T-helper 9 cell (primary cell): Measurements from ENCODE around the gene CCL18.
"Not testable (repeated sequence)": the region's sequence is repeated elsewhere in the genome, so short reads cannot be mapped to it uniquely, and the experiment has no call there.

ENCODE experiments used
- DNase-seq: peaks from one replicate; pipeline ENCODE4 v3.0.0-alpha.2; 2020
- total RNA-seq, 2 donors: gene quantifications; one replicate each; lab custom pipeline; 2026; lab: John Stamatoyannopoulos, UW

Gene CCL18, protein sequence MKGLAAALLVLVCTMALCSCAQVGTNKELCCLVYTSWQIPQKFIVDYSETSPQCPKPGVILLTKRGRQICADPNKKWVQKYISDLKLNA
- total RNA-seq: 0 to 0.07 reads per million in 2 donors

DNA sequence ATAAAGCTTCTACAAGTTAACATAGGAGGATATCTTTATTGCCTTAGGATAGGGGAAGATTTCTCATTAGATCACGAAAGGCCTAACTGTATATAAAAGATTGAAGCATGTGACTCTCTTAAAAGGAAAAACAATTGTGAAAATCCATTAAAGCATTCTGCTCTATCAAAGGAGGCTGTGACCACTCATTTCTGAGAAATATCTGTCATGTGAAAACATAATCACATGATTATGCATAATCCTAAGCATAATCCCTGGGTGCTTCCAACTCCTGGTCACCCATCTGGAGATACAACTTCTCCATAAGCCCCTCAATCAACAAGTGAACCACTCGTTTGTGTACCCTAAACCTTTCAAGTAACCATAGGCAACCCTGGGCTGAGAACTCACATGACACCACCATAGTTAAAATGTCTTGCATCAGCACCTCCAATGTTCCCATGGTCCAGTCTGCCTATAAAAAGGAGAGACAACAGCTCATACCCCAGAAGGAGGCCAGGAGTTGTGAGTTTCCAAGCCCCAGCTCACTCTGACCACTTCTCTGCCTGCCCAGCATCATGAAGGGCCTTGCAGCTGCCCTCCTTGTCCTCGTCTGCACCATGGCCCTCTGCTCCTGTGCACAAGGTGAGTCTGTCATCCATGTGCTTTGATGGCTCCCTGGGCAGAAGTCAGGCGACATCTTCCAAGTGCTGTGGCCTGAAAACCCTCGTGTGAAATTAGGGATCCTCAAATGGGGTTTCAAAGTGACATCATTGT lies at the start of gene CCL18:
CCL18 (plus strand) TSS at position 487 of the 756 bp plus-strand sequence; CDS start at position 558, 71 bp downstream.
- no peak for DNase-seq

DNA sequence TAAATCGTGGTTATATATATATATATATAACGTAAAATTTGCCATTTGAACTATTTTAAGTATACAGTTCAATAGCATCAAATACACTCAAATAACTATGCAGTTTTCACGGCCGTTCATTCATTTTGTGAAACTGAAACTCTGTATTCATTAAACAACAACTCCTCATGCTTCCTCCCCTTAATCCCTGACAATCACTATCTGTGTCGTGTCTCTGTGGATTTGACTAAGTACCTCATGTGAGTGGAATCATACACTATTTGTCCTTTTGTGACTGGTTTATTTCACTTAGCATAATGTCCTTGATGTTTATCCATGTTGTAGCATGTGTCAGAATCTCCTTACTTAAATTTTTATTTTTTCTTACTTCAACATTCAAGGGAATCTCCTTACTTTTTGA lies 49.1 kb upstream of the CCL18 start:
- no peak for DNase-seq

DNA sequence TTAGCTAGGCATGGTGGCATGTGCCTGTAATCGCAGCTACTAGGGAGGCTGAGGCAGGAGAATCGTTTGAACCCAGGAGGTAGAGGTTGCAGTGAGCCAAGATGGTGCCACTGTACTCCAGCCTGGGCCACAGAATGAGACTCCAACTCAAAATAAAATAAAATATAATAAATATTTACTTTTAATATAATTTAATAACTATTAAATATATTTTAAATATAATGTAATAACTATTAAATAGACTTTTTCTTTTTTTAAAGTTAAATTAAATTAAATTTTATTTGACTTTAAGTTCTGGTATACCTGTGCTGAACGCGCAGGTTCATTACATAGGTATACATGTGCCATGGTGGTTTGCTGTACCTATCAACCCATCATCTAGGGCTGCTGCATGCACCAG lies 48.2 kb upstream of the CCL18 start:
- not testable (repeated sequence) for DNase-seq

DNA sequence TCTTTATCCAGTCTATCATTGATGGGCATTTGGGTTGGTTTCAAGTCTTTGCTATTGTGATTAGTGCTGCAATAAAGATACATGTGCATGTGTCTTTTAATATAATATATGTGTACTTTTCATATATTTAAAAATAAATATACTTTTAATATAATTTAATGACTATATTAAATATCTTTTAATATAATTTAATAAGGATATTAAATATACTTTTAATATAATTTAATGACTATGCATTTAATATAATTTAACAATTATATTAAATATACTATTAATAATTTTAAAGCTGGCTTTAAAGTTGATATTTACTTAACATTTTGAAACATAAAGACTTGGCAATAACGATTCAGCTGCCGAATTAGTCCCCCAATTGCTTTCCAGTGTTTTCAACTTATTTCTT lies 47.5 kb upstream of the CCL18 start:
- no peak for DNase-seq

DNA sequence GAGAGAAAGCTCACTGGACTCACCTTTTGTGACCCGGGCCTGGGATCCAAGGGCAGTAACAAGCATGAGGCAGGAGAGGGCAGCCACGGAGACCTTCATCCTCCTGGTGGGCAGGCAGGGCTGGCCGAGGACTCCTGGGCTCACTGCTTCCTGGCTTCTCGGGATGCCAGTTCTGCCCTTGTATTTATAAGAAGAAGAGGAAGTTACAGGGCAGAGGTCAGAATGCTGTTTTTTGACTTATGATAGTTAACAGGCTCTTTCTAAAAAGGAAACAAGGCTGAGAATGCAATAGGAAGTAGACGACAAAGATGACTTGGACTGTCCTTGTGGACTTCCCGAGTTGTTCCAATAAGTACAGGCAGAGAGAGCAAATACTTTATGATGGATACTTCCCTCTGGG lies 46.3 kb upstream of the CCL18 start, which contains the start of gene CCL23:
CCL23 (minus strand) TSS at position 174 of the 400 bp plus-strand sequence; CDS start at position 99, 75 bp downstream.
- DNase-seq: no peak

DNA sequence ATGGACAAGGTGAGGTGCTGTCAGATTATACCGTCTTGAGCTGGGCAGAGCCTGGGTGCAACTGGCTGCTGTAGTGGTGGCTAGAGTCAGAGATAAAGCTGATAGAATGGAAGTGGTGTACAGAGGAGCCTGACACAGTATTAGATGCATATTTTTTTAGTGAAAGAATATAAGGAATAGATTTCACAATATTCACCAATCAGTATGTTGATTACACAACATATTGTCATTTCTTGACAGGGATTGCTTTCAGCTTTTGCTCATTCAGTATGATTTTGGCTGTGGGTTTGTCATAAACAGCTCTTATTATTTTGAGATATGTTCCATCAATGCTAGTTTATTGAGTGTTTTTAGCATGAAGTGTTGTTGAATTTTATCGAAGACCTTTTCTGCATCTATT lies 44.6 kb upstream of the CCL18 start:
- DNase-seq: no peak

DNA sequence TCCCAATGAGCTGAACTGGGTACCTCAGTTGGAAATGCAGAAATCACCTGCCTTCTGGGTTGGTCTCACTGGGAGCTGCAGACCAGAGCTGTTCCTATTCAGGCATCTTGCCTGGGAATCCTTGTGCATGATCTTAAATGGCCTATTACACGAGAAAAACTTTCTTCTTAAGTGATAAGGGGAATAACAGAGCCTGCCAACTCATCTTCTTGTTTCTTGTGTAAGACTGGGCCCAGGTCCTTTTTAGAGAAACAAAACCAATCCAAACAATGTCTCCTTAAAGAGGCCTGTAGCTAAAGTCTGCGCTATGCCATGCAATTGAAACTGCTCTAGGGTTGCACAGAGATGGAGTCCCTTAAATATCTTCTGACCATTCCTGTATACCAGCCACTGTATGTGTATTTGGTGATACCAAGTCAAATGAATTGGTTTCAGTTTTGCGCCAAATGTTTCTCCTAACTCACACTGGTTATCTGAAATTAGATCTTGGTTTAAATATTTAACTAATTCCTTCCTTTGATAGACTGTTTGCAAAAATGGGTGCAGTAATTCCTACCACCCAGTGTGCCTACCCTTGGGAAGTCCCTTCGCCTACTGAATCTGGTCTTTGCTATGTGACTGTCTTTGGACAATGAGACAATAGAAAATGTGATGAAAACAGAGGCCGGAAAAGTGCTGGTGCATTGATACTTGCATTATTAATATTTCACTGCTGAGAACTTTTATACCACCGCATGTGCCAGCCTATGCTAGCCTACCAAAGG lies 39.8 kb upstream of the CCL18 start:
- no peak for DNase-seq

DNA sequence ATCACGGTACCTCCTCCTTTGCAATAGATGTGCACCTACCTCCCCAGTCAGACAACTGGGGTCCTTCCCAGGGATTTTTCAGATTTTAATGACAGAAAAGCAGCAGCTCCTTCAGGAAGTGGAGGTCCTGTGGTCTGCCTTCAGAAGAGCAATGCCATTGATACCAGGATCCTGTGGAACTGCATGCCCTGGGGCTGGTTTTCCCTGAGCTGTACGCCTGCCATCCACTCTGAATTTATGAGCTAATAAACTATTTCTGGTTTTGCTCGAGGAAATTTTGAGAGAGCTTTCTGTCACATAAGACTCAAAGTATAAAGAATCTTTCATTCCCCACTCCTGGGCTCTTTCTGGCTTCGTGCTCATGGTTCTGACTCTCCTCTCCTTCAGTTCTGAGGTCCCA lies 36.3 kb upstream of the CCL18 start:
- DNase-seq: no peak

DNA sequence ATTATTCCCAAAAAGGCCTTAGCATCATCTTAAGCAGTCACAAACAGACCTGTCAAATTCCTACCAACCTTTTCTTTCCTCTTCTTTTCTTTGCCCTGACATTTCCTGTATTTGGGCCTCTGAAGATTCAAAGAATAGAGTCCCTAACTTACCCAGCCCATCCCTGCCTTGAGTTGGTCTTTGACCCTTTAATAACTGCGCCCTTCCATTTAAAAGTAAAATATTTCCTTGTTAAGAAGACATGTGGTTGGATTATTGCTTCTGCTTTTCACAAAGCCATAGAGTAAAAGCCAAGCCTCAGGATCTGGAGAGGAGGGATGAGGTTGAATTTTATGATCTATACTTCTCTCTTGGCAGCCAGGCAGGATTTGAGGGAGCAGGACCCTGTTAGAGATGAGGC lies 33.1 kb upstream of the CCL18 start:
- DNase-seq: no peak

DNA sequence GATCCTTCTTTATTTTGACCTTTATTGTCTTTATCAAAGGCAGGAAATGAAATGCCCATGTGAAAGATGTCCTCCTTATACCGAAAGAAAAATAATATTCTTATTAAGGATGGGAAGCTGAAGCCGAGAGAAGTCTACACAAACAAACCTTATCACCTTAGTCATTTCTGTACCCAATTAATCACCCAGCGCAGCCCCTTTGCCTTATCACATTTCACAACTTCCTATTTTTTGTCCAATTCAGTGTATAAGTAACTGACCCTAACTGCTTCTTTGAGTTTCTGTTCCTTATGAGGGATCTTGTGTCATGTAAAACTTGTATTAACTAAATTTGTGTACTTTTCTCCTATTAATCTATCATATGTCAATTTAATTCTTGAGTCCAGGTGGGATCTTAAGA lies 29.9 kb upstream of the CCL18 start:
- no peak for DNase-seq

DNA sequence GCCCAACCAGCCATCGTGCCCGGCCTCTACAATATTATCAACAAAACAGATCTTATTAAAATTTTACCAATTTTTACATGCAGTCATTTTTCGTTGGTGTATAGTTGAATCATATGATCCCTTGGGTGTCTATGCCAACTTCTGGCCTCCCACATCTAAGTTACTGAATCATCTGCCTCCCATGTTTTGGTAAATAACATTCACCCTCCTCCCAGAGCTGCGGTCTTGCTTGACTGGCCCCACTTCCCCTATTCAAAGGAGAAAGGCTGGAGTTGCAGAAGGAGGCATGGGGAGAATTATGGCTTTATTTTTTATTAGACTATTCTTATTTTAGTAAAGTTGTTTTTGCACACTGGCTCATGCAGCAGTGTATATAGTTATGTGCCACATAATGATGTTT lies 27.8 kb upstream of the CCL18 start:
- no peak for DNase-seq

DNA sequence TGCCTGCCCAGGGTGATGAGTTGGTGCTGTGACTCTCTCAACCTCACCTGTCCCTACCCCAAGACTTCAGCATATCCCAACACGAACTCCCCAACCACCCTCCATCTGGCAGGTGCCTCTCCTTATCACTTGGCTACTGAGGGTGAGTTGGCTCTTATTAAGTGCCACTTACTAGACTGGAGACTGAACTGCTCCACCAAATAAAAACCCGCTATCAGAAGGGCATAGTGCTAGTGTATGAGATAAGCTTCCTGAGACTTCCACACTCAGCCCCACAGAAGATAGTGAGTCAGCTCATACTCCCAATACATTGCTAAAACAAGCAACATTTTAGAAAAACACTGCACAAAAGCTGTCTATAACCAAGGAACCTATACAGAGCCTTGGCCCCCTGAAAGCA lies 16.0 kb upstream of the CCL18 start:
- no peak for DNase-seq

DNA sequence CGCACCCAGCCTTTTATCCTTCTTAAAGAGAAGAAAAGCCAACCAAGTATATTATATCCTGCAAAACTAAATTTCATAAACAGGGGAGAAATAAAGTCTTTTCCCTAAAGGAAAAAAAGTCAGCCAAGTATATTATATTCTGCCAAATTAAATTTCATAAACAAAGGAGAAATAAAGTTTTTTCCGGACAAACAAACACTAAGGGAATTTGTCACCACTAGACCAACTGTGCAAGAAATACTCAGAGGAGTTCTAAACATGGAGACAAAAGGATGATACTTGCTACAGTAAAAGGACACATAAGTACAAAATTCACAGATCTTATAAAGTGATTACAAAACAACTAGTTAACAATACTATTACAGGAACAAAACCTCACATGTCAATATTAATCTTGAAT lies 14.4 kb upstream of the CCL18 start:
- no peak for DNase-seq

DNA sequence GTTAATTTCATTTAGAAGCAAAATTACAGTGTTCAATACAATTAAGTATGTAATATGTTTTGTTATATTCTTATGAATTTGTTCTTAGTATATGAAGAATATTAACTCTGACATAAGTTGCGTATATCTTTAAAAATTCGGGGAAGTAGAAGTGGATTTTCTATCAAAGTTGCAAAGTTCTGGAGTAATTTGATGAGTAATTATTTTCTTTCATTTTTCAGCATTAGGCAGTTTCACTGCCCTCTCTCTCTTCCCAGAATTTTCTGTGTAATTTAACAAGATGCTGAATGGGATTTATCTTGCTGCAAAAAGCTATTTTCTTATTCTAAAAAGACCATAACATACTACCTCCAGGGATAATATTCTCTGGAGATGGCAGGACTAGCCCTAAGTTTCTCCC lies 8.9 kb upstream of the CCL18 start:
- no peak for DNase-seq

DNA sequence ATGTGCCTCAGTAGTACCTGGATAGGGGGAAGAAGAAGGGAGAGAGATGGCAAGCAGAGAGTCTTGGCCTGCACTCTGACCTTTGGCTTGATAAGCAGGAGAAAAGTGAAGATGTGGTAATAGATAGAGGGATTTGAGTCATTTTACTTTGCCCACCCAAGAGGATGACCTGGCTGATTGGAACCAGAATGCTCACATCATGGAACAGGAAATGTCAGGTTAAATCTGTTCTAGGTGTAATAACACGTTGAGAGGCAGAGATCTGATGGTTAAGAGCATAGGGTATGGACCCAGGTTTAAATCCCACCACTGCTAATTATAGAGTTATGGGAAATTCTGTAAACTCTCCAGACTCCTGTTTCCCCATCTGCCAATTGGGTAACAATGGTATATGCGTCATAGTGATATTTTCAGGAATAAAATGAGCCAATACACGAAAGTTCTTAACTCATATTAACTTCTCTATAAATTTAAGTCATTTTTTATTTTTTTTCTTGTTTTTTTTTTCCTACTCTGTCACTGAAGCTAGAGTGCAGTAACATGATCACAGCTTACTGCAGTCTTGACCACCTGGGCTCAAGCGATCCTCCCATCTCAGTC lies 8.1 kb upstream of the CCL18 start:
- no peak for DNase-seq

DNA sequence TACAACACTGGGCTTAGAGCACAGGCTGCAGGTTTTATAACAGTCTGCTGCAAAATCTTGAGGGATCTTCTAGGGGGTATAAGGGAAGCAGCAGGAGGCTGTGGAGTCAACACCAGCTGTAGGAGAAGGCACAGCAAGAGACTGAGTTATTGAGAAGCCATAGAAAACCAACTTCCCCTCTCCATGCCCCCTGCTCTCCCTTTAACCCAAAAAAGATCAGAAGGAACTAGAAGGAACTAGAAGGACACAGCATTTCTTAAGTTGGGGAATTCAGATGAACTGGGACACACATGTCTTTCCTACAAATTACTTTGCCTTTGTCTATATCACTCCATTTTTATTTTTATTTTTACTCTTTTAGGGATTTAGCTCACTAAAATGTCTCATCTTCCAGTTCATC lies 6.2 kb upstream of the CCL18 start:
- no peak for DNase-seq

DNA sequence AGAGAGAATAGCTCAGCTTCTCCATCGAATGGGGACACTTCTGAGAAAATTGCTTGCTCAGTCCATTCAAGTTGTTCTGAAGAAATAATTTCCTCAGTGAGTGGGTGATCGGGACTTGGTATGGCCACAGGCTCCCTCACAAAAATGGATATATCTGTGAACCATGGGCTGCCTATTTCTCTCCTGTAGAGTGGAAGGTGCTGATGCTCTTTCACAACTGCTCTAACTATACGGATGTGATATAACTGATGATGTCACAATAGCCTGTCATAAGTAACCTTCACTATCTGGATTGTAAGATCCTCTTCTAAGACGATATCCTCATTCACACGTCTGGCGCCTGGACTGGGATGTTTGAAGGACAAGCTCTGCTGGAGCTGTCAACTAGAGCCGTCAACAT lies 4.7 kb upstream of the CCL18 start:
- DNase-seq: no peak

DNA sequence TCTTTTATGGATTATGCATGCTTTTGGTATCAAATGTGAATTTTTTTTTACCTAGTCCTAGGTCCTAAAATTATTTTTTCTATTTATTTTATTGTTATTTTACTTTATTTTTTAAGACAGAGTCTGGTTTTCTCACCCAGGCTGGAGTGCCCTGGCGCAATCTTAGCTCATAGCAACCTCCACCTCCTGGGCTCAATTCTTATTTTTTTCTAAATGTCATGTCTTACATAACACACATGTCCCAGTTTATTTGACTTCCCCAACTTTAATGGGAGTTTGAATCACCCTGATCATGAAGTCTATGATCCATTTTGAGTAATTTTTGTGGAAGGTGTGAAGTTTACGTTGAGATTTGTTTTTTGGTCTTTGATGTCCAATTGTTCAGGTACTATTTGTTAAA lies 3.3 kb upstream of the CCL18 start:
- DNase-seq: no peak

DNA sequence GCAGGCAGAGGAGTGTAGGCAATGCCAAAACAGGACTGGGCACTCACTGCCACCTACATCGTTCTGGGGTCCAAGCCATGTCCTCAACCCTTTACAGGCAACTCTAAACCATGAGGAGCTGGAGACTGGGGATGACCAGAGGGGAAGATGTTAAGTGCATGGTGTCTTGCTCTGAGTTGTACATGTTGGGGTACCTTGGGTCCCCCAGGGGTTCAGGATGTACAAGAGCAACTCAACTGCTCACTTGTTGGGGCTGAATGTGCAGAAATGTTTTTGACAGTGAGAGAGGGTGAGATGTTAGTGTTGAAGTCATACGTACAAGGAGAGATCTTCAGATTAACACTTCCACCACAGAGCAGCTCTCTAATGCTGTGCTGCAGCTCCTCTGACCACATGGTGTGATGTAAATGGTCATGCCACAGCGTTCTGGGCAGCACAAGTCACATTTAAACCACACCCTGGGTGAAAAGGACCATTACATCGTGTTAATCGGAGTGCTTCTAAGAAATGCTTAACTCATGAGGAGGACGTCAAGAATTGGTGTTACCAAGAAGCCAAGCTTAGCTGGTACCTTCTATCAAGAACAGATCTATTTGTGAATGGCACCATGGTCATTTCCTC lies 2.4 kb downstream of the CCL18 start:
- DNase-seq: no peak

DNA sequence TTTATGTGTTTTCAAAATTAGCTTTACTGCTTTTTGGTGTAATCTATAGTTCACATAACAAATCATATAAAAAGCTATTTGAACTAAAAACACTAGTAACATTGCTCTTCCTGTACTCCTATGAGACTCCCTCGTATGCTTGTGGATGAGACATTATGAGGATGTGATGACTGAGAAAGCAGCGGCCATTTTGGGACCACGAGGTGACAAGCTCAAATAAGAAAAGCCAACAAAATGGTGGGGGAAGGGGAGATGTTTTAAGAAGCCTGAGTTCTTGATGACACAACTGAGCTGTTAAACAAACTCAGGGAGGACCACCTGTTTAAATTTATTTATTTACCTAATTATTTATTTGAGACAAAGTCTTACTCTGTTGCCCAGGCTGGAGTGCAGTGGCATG lies 4.5 kb downstream of the CCL18 start:
- DNase-seq: no peak

DNA sequence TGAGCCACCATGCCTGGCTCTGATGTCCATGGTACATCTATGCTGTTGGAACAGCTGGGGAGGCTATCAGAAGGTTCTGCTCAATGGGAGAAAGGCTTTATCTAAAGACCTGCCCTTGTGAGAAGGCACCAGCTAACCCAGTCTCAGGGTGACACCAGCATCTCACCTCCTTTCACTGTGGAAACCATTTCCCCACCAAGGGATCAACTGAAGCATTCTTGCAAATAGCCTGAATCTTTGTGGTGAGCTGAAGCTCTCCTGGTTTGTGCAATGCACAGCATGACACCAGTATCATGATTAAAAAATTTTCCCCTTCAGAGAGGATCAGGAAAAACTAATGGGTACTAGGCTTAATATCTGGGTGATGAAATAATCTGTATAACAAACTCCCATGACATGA lies 5.1 kb downstream of the CCL18 start:
- DNase-seq: no peak

DNA sequence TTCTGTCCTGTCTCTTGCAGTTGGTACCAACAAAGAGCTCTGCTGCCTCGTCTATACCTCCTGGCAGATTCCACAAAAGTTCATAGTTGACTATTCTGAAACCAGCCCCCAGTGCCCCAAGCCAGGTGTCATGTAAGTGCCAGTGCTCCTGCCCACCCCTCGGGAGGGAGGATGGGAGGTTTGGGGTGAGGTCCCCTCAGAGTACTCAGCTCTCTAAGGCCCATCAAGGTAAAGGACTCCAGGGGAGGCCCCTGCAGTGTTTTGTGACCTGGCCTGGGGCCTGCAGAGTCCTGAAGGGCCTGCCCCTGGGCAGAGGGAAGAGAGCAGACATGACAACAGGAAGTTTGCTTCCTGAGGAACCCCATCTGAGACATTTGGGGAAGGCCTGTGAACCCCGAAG lies 6.4 kb downstream of the CCL18 start:
- DNase-seq: no peak

DNA sequence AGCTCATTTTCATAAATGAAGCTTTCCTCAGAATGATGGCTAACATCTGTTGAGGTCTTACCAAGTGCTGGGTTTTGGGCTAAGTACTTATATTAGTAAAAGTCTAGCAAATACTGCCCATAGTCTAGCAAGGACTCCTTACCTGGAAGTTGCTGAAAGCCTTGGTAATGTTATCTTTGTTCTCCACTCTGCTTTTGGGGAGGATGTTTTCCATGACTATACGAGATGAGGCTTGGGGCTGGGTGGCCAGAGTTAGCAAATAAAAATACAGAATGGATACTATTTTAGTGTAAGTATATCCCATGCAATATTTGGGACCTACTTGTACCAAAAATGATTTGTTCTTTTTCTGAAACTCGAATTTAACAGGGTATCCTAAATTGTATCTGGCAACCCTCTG lies 7.7 kb downstream of the CCL18 start:
- no peak for DNase-seq
